CD4-positive, alpha-beta T cell treated with Interleukin-17A for 1 hour (primary cell): Measurements from ENCODE around the gene SFMBT2.
A peak's percentile ranks its signal among the peaks of the same experiment; 100 is the strongest.

Experiments
- DNase-seq: peaks from one replicate; pipeline ENCODE4 v3.0.0-alpha.2; 2020

The SFMBT2 gene

DNA sequence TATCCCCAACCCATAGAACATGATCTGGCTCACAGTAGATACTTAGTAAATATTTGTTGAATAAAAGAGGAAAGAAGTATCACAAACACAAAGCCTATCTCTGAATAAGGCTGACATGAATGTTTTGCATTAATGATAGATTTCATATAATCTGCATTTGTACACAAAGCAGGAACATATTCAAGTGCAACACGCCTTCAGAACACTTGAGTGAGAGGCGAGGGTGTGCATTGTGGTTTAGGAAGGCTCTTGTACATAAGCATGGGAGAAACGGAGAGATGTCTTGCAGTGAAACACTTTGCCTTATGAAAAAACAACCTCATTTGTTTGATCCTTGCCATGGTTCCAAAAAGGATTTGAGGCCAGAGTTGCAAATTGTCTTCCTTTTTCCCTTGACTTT, 14.1 kb upstream of the SFMBT2 start:
- DNase-seq, result no peak

DNA sequence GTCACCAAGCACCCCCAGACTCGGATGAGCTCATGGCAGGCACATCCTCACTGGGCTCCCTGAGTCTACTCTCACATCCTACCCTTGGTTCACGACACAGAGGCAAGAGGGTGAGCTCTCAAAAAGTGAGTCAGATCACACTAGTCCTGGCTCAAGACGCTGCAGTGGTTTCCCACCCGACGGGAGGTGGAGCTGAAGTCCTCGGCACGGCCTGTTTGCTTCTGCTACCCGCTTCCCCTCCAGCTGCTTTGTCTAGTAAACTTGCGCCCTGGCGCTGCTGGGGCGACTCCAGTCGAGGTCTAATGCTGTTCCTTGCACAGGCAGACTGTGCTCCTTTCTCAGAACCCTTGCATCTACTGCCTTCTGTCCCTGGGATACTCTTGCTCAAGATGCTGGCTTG, 13.5 kb upstream of the SFMBT2 start:
- DNase-seq, result peak; percentile 31

DNA sequence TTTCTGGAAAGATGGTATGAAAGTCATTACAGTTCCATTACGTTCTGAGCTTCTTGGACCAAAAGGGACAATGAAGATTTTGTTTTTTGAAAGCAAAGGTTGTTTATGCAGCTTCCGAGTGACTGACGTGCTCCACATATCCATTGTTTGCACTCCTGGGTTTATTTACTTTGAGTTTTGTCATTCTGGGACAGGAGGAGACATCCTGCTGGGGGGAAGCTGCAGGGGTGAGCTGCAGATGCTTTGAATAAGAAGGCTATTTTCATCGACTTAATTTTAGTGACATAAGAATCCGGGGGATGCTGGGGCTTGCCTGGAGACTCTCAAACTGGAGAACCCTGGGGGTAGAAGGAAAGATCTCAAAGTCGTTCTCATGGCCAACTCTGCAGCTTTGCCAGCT, 12.7 kb upstream of the SFMBT2 start:
- DNase-seq, result no peak

DNA sequence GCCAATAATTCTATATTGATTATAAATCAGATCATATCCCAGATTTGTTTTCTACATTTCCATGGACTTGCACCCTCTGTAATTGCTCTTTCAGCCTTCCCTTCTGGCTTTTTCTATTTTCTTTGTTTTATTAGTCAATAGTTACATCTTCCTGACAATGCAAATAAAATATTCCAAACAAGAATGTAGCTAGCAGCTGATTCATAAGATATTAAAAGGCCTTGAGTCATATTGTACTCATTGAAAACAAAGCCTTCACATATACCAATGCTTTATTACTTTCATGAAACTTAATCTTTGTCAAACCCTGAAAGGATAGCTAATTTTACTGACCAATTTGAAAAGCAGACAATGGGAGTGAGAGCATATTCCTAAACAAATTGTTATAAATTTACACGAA, 10.7 kb upstream of the SFMBT2 start:
- no peak for DNase-seq

DNA sequence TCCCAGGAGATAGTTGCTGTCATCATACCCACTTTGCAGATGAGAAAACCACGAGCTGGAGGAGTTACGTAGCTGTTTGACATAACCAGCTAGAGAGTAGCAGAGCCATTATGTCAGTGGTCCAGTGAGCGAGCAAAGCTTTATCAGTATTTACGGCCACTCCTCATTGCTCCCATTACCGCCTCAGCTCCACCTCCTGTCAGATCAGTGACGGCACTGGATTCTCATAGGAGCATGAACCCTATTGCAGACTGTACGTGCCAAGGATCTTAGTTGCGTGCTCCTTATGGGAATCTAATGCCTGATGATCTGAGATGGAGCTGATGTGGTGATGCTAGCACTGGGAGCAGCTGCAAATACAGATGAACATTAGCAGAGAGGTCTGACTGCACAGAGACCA, 9.2 kb upstream of the SFMBT2 start:
- DNase-seq, result no peak

GRCh38 chr10:7417807-7418206, 7.0 kb upstream of the SFMBT2 start:
- peak; percentile 23 for DNase-seq

DNA sequence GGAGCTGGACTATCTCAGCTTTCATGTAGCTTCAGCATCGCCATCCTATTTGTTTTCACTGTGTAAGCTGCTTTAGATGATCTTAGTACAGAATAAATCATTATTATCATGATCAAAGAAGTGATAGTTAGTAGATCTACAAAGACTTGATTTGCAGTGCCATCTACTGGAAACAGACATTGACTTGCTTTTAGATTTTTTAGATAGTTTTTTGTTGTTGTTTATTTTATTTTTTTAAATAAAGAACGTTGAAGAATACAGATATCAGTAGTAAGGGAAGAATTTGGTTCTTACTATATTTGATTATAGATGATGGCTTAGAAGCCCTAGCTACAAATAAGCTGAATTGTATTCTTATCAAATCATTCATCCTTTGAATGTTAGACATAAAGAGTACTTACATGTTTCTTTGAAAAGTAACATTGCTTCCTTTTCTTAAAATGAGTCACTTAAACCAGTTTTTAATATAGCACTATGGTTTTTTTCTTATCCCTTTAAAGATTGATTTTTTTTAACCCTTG, 6.3 kb upstream of the SFMBT2 start:
- peak; percentile 63 for DNase-seq

DNA sequence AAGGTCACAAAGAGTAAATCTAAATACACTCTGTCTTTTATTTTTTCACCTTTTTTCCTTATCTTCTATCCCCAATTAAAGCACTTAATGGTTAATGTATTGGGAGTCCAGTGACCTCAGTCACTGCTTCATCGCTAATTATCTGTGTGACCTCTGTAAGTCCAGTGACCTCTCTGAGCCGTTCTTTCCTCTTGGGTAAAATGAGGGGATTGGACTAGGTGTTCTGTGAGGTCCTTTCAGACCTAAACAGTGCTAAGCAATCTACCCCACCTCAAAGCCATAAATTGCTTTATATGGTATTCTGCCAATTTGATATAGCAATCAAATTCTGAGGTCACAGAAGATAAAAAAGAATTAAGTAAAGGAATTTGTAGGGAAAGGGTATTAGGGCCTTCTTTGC, 3.9 kb upstream of the SFMBT2 start:
- no peak for DNase-seq

GRCh38 chr10:7412928-7413282, 2.1 kb upstream of the SFMBT2 start:
- DNase-seq, result no peak

GRCh38 chr10:7412237-7412927, 1.5 kb upstream of the SFMBT2 start:
- peak; percentile 4 for DNase-seq

GRCh38 chr10:7411671-7412128, 866 bp upstream of the SFMBT2 start:
- DNase-seq, result peak; percentile 35

DNA sequence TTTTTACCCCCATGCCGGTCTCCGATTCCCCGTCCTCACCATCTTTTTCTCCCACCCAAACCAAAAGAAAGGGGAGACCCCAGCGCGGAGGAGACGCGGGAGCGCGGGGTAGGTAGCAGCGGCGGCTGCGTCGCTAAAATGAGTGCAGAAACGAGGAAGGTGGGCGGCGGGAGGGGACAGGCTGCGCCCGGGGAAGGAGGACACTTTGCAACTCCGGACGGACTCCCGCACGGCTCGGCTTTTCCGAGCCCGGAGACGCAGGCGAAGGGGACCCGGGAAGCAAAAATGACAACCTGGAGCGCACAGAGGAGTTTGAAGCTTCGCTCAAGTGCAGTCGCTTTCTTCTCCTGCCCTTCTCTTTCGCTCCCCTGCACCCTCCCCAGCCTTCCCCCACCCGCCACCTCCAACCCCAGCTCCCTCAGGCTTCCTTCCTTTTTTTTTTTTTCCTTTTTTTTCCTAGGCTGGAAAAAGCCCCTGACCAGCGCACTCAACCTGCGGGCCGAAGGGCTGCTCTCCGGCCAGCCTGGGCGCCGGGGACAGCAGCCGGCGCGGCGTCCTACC, 453 bp downstream of the SFMBT2 start:
- DNase-seq, result peak; percentile 7

DNA sequence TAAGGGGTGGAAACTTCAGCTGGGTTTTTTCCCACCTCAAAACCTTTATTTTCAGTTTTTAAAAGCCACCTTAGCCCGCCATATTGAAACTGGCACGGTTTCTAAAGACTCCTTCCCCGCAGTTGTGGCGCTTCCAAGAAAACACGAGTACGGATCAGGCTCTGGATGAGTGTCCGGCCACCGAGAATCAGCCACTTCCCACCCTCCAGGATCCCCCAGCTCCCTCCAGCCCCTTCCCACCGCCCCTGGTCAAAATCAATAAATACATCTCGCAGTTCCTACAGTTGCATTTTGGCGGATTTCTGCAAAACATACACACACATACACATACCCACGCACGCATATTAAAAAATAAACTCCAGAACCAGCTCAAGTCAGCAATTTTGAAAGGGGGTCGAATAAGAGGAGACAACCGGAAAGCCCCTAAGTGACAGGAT, 1.1 kb downstream of the SFMBT2 start:
- DNase-seq, result peak; percentile 33

- DNase-seq, result peak; percentile 58
Measured at GRCh38 chr10:7409045-7409731, 1.6 kb downstream of the SFMBT2 start.

- peak; percentile 46 for DNase-seq
Measured at GRCh38 chr10:7408291-7409044, 2.4 kb downstream of the SFMBT2 start.

DNA sequence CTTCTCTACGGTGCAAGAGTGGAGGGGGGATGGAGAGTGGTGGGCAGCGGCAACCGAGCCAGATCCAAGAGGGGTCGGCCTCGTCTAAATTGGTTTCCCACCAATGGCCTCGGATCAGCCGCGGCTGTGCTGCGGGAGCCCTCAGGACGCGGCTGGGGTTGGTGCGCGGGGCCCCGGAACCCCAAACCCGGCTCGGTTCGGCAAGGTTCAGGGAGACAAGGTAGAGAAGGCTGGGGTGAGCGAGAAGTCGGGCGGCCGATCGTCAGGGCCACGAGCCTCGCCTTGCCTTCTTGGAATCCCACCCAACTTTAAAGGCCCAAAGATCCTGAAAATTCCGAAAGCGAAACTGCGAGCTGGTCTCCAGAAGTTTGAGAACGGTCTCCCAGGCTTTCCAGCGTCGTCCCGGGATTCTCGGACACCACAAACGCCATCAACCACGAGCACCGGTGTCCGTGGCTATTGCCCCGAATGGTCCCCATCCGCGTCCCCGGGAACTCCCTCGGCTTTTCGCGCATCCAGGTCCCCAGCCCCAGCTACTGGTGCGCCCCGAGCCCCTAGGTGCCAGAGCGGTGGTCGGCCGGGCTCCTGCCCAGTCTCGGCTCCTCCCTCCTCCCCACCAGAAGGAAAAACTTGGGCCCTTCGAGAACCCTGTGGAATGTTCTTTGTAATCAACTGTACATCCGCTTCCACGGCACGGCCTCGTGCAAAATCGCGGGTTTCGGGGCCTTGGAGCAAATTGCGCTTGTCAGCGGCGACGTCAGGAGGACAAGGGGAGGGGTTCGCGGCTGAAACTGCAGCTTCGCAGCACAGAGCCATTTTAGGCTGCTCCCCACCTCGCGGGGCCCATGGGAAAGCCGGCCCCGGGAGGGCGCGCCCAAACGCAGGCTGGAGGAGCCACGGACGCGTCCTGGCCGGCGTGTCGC, 3.2 kb downstream of the SFMBT2 start:
- peak; percentile 33 for DNase-seq

GRCh38 chr10:7406712-7407333, 4.0 kb downstream of the SFMBT2 start:
- DNase-seq, result no peak

DNA sequence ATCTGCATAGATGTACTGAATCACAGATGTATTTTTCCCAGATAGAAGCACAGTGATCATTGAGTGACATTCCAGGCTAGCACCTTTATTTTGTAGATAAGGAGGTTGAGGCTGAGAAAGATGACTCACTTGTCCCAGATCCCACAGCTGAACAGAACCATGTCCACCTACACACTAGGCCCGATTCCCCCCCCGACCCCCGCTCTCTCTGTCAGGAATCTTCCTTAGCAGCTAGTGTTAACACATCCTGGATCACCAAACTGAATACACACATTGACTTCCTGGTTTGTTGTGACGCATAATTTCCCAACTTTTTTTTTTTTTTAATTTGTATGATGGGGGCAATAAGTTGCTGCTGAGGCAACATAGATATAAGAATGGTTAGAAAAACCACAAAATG, 5.2 kb downstream of the SFMBT2 start:
- DNase-seq, result no peak

DNA sequence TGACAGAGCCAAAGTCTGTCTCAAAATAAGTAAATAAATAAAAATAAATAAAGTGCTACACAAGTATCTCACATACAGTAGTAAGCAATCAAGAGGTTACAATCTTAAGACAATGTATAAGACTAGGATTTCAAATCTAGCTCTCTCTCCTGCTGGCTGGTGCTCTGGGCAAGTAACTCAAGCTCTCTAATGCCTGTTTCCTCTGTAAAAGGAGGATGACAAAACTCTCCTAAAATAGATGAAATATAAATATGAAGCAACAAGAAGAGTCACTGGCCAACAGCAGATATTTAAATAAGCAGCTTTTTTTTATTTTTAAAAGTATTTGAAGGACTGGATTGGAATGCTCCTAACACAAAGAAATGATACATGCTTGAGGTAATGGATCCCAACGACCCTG, 7.2 kb downstream of the SFMBT2 start:
- no peak for DNase-seq

GRCh38 chr10:7401782-7402181, 9.1 kb downstream of the SFMBT2 start:
- no peak for DNase-seq

GRCh38 chr10:7401156-7401555, 9.7 kb downstream of the SFMBT2 start:
- no peak for DNase-seq
